GM23338 (cell line): ENCODE data around the gene CCNI2. TPM values are rescaled to one million over a fixed set of nuclear protein-coding genes. Genes with fewer than 3 reads are reported as not detected.

Experiments used
- ATAC-seq: fragments of 200-7000 bp; cut with Tn5 transposase; 3 replicates; pipeline ENCODE4 v1.9.1; 2020
- DNase-seq: peaks from one replicate; pipeline ENCODE4 v3.0.0-alpha.2; 2015; ENCODE audit warnings: low spot score
- H2AFZ ChIP-seq: fragments of 200-600 bp; sonication (generic); 2 replicates; pipeline ENCODE4 v1.8.0; 2016; ENCODE audit warnings: antibody characterized with exemption, mild to moderate bottlenecking, moderate library complexity
- H3F3A ChIP-seq: fragments of 200-600 bp; sonication (generic); replicated peaks from 2 replicates; pipeline ENCODE4 v1.8.0; 2017; ENCODE audit warnings: antibody characterized with exemption, mixed run types, low read depth
- H3K27ac ChIP-seq: fragments of 200-600 bp; sonication (generic); 2 replicates; pipeline ENCODE4 v1.6.1; 2016; ENCODE audit warnings: low read depth
- H3K27me3 ChIP-seq: fragments of 200-600 bp; sonication (generic); 2 replicates; pipeline ENCODE4 v1.8.0; 2016; ENCODE audit warnings: mild to moderate bottlenecking, mixed run types, moderate library complexity; ENCODE audit not compliant: insufficient read depth
- H3K36me3 ChIP-seq: fragments of 200-600 bp; sonication (generic); 2 replicates; pipeline ENCODE4 v1.8.0; 2016; ENCODE audit warnings: mild to moderate bottlenecking; ENCODE audit not compliant: insufficient read depth
- H3K4me1 ChIP-seq: fragments of 200-600 bp; sonication (generic); 2 replicates; pipeline ENCODE4 v1.8.0; 2016; ENCODE audit warnings: mild to moderate bottlenecking, moderate library complexity; ENCODE audit not compliant: insufficient read depth
- H3K4me2 ChIP-seq: fragments of 200-600 bp; sonication (generic); 2 replicates; pipeline ENCODE4 v1.7.1; 2017; ENCODE audit warnings: mixed run types
- H3K4me3 ChIP-seq: fragments of 200-600 bp; sonication (generic); 2 replicates; pipeline ENCODE4 v1.6.1; 2016; ENCODE audit warnings: mixed run types
- H3K79me2 ChIP-seq: fragments of 200-600 bp; sonication (generic); replicated peaks from 2 replicates; pipeline ENCODE4 v1.8.0; 2017; ENCODE audit warnings: mild to moderate bottlenecking; ENCODE audit not compliant: insufficient read depth
- H3K9me2 ChIP-seq: fragments of 200-600 bp; sonication (generic); 2 replicates; pipeline ENCODE4 v1.8.0; 2017; ENCODE audit not compliant: insufficient read depth
- H4K20me1 ChIP-seq: fragments of 200-600 bp; sonication (generic); replicated peaks from 2 replicates; pipeline ENCODE4 v1.8.0; 2017; ENCODE audit warnings: mild to moderate bottlenecking; ENCODE audit not compliant: insufficient read depth
- H3K27ac Mint-ChIP-seq: 2 replicates; pipeline ENCODE4 v1.8.0; 2020; ENCODE audit warnings: inconsistent platforms, mild to moderate bottlenecking, moderate library complexity, mixed read lengths
- H3K27me3 Mint-ChIP-seq: 3 replicates; pipeline ENCODE4 v1.8.0; 2022; ENCODE audit warnings: low read depth, mild to moderate bottlenecking, moderate library complexity, mixed read lengths, inconsistent platforms; ENCODE audit not compliant: insufficient read depth, poor library complexity
- H3K36me3 Mint-ChIP-seq: 3 replicates; pipeline ENCODE4 v1.8.0; 2021; ENCODE audit warnings: low read depth, mild to moderate bottlenecking, inconsistent platforms, moderate library complexity, mixed read lengths
- H3K4me1 Mint-ChIP-seq: 3 replicates; pipeline ENCODE4 v1.8.0; 2020; ENCODE audit warnings: mild to moderate bottlenecking, inconsistent platforms, mixed read lengths
- H3K4me3 Mint-ChIP-seq: 3 replicates; pipeline ENCODE4 v1.8.0; 2021; ENCODE audit warnings: moderate library complexity, mild to moderate bottlenecking, inconsistent platforms, mixed read lengths
- H3K9me3 Mint-ChIP-seq: 3 replicates; pipeline ENCODE4 v1.8.0; 2020; ENCODE audit warnings: moderate library complexity, mild to moderate bottlenecking, inconsistent platforms, mixed read lengths
- CREB1 ChIP-seq: fragments of 250-450 bp; sonication (Bioruptor Pico); IDR thresholded peaks from 2 replicates; pipeline ENCODE4 v1.5.0; 2020; ENCODE audit warnings: low read depth, mild to moderate bottlenecking, moderate library complexity
- EZH2phosphoT487 ChIP-seq: fragments of 200-600 bp; sonication (generic); IDR thresholded peaks from one replicate; pipeline ENCODE4 v1.8.1; 2018; ENCODE audit warnings: antibody characterized with exemption; ENCODE audit not compliant: unreplicated experiment
- POLR2AphosphoS5 ChIP-seq: IDR thresholded peaks from 2 replicates; pipeline ENCODE4 v1.6.1; 2016; ENCODE audit warnings: antibody characterized with exemption, low read depth
- REST ChIP-seq: IDR thresholded peaks from one replicate; pipeline ENCODE4 v1.6.1; 2018; ENCODE audit warnings: antibody characterized with exemption; ENCODE audit not compliant: unreplicated experiment
- STAT1 ChIP-seq: IDR thresholded peaks from one replicate; pipeline ENCODE4 v1.6.1; 2016; ENCODE audit warnings: antibody characterized with exemption; ENCODE audit not compliant: unreplicated experiment
- ZNF114 ChIP-seq: fragments of 250-450 bp; sonication (Bioruptor Pico); IDR thresholded peaks from 2 replicates; pipeline ENCODE4 v1.5.0; 2020; ENCODE audit warnings: mild to moderate bottlenecking, moderate library complexity
- ZNF331 ChIP-seq: fragments of 250-450 bp; sonication (Bioruptor Pico); IDR thresholded peaks from 2 replicates; pipeline ENCODE4 v1.5.0; 2020; ENCODE audit warnings: low read depth, mild to moderate bottlenecking, moderate library complexity
- ZNF462 ChIP-seq: fragments of 250-450 bp; sonication (Bioruptor Pico); IDR thresholded peaks from 2 replicates; pipeline ENCODE4 v1.5.0; 2020; ENCODE audit warnings: mild to moderate bottlenecking, moderate library complexity
- polyA plus RNA-seq: library from polyadenylated mRNA; unstranded; fragments of >200 nt; fragmentation: Nextera tagmentation; extraction: Ambion mirVana; gene quantifications from 2 replicates; pipeline ENCODE4 v1.2.1, GENCODE V29; 2016
- total RNA-seq: library from RNA; depleted of rRNA; stranded (reverse); fragments of >200 nt; shearing (Covaris generic); gene quantifications from 2 replicates; pipeline ENCODE4 v1.2.3, GENCODE V29; 2014
- TF ChIP-seq, protein P1 (sequence below), 2 experiments: fragments of 200-600 bp in 1 of 2; sonication (generic) in 1 of 2; conservative IDR thresholded peaks; 2 replicates each; pipeline versions ENCODE4 v1.5.1 to v1.6.1; 2016 to 2017; ENCODE audit warnings: antibody characterized with exemption in 2 of 2, low read depth in 2 of 2, mild to moderate bottlenecking in 2 of 2, moderate library complexity in 1 of 2
- TF ChIP-seq, protein P2 (sequence below): IDR thresholded peaks from 2 replicates; pipeline ENCODE4 v1.6.1; 2016; ENCODE audit warnings: antibody characterized with exemption

The CCNI2 gene
- total and polyA plus RNA-seq, 2 experiments from 2014 or later = 0.55 to 2.5 TPM

DNA sequence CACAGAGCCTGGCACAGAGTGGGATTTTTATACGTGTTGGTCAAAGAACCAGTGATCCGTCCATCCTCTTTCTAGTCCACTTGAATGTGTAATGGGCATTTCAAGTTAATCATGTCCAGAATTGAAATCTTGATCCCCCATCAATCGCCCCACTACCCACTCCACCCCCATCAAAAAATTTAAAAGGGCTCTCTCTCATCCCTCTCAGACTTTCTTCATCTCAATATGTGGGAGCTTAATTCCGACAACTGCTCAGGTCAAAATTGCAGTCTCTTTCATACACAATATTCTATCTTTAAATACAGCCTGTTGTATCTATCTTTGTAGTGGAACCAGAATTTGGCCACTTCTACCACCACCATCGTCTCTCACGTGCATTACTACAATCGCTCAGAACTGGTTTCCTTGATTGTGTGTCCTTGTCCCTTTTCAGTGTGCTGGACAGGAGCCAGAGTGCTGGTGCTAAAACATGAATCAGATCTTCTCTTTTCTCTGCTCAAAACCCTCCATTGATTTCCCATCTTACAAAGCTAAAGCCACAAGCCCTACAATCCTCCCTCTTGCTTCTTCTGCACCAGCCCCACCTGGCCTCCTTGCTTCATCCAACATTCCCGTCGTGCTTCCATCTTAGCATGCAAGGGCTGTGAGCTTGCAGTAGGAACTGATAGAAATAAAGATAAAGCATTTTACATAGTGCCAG is 9.1 kb upstream of the CCNI2 start (continued):
- no peak for TF ChIP-seq ZNF462 (CRISPR knock-in tag)
- TF ChIP-seq CREB1 (CRISPR knock-in tag) = no peak
- no peak for TF ChIP-seq STAT1

- Mint-ChIP-seq H3K4me1 (peaks cover 14% of the 10 kb centered on the region), H3K27ac (no peak overlapping the region), H3K27me3 (no peaks in the 10 kb centered on the region), H3K9me3 (no peaks in the 10 kb centered on the region), H3K36me3 (no peaks in the 10 kb centered on the region), H3K4me3 (no peak overlapping the region)
- no peaks in the 10 kb centered on the region for H3F3A ChIP-seq
- no peaks in the 10 kb centered on the region for H3K9me2 ChIP-seq
- H3K79me2 ChIP-seq = peaks cover 11% of the 10 kb centered on the region
- H2AFZ ChIP-seq = no peak overlapping the region
- no peaks in the 10 kb centered on the region for H3K36me3 ChIP-seq
- ATAC-seq = no peak
- no peak overlapping the region for H3K4me2 ChIP-seq
- H3K4me3 ChIP-seq = no peak overlapping the region
- peaks cover 10% of the 10 kb centered on the region; the same call in 1 of the 2 replicates for H3K27me3 ChIP-seq
- peaks cover 6% of the 10 kb centered on the region; the same call in 1 of the 2 replicates for H3K4me1 ChIP-seq
- peaks cover 11% of the 10 kb centered on the region; the same call in 1 of the 2 replicates for H4K20me1 ChIP-seq
- H3K27ac ChIP-seq = no peak overlapping the region
- no peak for DNase-seq
- TF ChIP-seq EZH2phosphoT487 (no peak), ZNF114 (CRISPR knock-in tag) (no peak), REST (no peak), ZNF331 (CRISPR knock-in tag) (no peak), POLR2AphosphoS5 (no peak)
- TF ChIP-seq, protein P1, sequence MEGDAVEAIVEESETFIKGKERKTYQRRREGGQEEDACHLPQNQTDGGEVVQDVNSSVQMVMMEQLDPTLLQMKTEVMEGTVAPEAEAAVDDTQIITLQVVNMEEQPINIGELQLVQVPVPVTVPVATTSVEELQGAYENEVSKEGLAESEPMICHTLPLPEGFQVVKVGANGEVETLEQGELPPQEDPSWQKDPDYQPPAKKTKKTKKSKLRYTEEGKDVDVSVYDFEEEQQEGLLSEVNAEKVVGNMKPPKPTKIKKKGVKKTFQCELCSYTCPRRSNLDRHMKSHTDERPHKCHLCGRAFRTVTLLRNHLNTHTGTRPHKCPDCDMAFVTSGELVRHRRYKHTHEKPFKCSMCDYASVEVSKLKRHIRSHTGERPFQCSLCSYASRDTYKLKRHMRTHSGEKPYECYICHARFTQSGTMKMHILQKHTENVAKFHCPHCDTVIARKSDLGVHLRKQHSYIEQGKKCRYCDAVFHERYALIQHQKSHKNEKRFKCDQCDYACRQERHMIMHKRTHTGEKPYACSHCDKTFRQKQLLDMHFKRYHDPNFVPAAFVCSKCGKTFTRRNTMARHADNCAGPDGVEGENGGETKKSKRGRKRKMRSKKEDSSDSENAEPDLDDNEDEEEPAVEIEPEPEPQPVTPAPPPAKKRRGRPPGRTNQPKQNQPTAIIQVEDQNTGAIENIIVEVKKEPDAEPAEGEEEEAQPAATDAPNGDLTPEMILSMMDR (conservative IDR thresholded peaks at IDR 0.05; ENCODE audit: low read depth in 2 of 2) = no peak
- TF ChIP-seq, protein P2, sequence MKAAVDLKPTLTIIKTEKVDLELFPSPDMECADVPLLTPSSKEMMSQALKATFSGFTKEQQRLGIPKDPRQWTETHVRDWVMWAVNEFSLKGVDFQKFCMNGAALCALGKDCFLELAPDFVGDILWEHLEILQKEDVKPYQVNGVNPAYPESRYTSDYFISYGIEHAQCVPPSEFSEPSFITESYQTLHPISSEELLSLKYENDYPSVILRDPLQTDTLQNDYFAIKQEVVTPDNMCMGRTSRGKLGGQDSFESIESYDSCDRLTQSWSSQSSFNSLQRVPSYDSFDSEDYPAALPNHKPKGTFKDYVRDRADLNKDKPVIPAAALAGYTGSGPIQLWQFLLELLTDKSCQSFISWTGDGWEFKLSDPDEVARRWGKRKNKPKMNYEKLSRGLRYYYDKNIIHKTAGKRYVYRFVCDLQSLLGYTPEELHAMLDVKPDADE = no peak
Measured at GRCh38 chr5:132739232-132739631, 8.0 kb upstream of the CCNI2 start.
